GM15510 (cell line): ENCODE measurements around the gene PIM1.
A peak's percentile ranks its signal among the peaks of the same experiment; 100 is the strongest.

Source experiments
- POLR2A ChIP-seq: IDR thresholded peaks from 3 replicates; pipeline ENCODE4 v1.6.1; 2011; ENCODE audit warnings: borderline replicate concordance; ENCODE audit not compliant: insufficient read length; ENCODE audit errors: extremely low read depth

The PIM1 gene

GRCh38 chr6:37155394-37156312 is 14.3 kb upstream of the PIM1 start:
- peak; percentile 29 for TF ChIP-seq POLR2A

GRCh38 chr6:37158508-37158907 is 11.4 kb upstream of the PIM1 start:
- no peak for TF ChIP-seq POLR2A

GRCh38 chr6:37160922-37161778 is 8.8 kb upstream of the PIM1 start:
- no peak for TF ChIP-seq POLR2A

- no peak for TF ChIP-seq POLR2A
These were observed 7.2 kb upstream of the PIM1 start for GRCh38 chr6:37162740-37163139.

- TF ChIP-seq POLR2A, result no peak
These were observed 1.7 kb upstream of the PIM1 start for GRCh38 chr6:37168163-37168758.

GRCh38 chr6:37168811-37169495 is 999 bp upstream of the PIM1 start:
- TF ChIP-seq POLR2A, result no peak

GRCh38 chr6:37170273-37171200 is 585 bp downstream of the PIM1 start:
- TF ChIP-seq POLR2A, result no peak

- TF ChIP-seq POLR2A, result no peak
These were observed 1.4 kb downstream of the PIM1 start for GRCh38 chr6:37171201-37171969.

- no peak for TF ChIP-seq POLR2A
These were observed 2.2 kb downstream of the PIM1 start for GRCh38 chr6:37171970-37172812.

- no peak for TF ChIP-seq POLR2A
These were observed 3.0 kb downstream of the PIM1 start for GRCh38 chr6:37172912-37173492.

- no peak for TF ChIP-seq POLR2A
These were observed 3.7 kb downstream of the PIM1 start for GRCh38 chr6:37173493-37174195.

GRCh38 chr6:37174196-37174514 is 4.2 kb downstream of the PIM1 start:
- TF ChIP-seq POLR2A, result no peak
